Measurements from ENCODE around the gene AUP1.

GRCh38 chr2:74489906-74490305, 39.6 kb downstream of the AUP1 start:
- TF ChIP-seq REST (IDR thresholded peaks at IDR 0.05; ENCODE audit: insufficient read depth in 1 of 2, low read depth in 2 of 2, low read length in 2 of 2): no peak
- TF ChIP-seq POLR2AphosphoS5 (IDR thresholded peaks at IDR 0.05; ENCODE audit: low read depth, low read length): no peak
- no peak for TF ChIP-seq FOXP2 (optimal IDR thresholded peaks at IDR 0.05; ENCODE audit: borderline replicate concordance, extremely low read depth, extremely low read length, insufficient read depth)
- no peak for TF ChIP-seq SIN3A (IDR thresholded peaks at IDR 0.05; ENCODE audit: borderline replicate concordance, insufficient read depth, low read length)
- no peak for TF ChIP-seq TAF1 (IDR thresholded peaks at IDR 0.05; ENCODE audit: borderline replicate concordance, insufficient read depth, low read length)
